ENCODE results near the gene OPHN1.
A peak's percentile ranks its signal among the peaks of the same experiment; 100 is the strongest.

Gene OPHN1

GRCh38 chrX:68113837-68114572, 319.3 kb downstream of the OPHN1 start:
- no peak for DNase-seq (ENCODE audit: low read depth)
- TF ChIP-seq, protein P1, sequence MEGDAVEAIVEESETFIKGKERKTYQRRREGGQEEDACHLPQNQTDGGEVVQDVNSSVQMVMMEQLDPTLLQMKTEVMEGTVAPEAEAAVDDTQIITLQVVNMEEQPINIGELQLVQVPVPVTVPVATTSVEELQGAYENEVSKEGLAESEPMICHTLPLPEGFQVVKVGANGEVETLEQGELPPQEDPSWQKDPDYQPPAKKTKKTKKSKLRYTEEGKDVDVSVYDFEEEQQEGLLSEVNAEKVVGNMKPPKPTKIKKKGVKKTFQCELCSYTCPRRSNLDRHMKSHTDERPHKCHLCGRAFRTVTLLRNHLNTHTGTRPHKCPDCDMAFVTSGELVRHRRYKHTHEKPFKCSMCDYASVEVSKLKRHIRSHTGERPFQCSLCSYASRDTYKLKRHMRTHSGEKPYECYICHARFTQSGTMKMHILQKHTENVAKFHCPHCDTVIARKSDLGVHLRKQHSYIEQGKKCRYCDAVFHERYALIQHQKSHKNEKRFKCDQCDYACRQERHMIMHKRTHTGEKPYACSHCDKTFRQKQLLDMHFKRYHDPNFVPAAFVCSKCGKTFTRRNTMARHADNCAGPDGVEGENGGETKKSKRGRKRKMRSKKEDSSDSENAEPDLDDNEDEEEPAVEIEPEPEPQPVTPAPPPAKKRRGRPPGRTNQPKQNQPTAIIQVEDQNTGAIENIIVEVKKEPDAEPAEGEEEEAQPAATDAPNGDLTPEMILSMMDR (IDR thresholded peaks at IDR 0.05; ENCODE audit: control insufficient read depth, insufficient read depth, low read depth, low read length, missing control alignments), result no peak
- no peak overlapping the region for H3K4me3 ChIP-seq (ENCODE audit: control insufficient read depth, low read depth, low read length)

DNA sequence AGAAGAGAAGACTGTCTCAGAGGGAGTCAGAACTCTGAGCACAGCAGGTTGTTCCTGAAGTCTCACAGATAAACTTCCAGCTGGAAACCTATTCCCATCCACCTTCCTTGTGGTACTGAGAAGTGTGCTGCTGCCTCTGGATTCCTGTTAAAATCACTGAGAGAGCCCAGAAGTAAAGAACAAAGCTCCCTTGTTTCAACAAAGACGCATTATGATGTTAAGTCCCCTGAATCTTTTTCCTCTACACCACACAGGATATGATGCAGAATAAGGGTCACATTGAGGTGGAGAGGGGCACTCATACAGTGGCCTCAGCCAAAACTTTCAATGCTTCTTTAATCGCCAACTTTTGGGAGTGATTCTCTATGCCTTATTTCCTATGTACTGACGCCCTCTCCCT, 321.0 kb downstream of the OPHN1 start:
- H3K4me3 ChIP-seq (ENCODE audit: control insufficient read depth, low read depth, low read length), result no peak overlapping the region
- TF ChIP-seq, protein P1 (IDR thresholded peaks at IDR 0.05; ENCODE audit: control insufficient read depth, insufficient read depth, low read depth, low read length, missing control alignments), result no peak
- DNase-seq (ENCODE audit: low read depth), result no peak

GRCh38 chrX:68109162-68109561, 324.1 kb downstream of the OPHN1 start:
- no peak for DNase-seq (ENCODE audit: low read depth)
- TF ChIP-seq, protein P1 (IDR thresholded peaks at IDR 0.05; ENCODE audit: control insufficient read depth, insufficient read depth, low read depth, low read length, missing control alignments), result no peak
- no peak overlapping the region for H3K4me3 ChIP-seq (ENCODE audit: control insufficient read depth, low read depth, low read length)

DNA sequence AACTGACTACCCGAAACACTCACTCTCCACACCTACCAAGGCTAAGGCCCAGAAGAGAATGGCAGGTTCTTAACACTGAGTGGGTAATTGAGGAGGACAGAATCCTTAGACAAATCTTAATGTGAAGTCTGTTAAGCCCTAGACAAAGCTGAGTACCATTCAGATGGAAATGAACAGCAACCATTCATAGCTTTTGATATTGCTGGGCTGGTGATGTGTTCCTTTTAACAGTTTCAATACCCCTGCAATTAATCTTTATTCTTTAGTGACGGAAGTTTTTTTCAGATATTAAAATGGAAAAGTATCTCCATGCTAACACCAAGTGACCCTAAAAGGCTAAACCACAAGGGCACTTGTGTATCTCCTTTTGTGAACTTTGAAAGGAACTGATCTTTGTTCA, 334.9 kb downstream of the OPHN1 start:
- H3K4me3 ChIP-seq (ENCODE audit: control insufficient read depth, low read depth, low read length), result no peak overlapping the region
- no peak for DNase-seq (ENCODE audit: low read depth)
- TF ChIP-seq, protein P1 (IDR thresholded peaks at IDR 0.05; ENCODE audit: control insufficient read depth, insufficient read depth, low read depth, low read length, missing control alignments), result no peak

DNA sequence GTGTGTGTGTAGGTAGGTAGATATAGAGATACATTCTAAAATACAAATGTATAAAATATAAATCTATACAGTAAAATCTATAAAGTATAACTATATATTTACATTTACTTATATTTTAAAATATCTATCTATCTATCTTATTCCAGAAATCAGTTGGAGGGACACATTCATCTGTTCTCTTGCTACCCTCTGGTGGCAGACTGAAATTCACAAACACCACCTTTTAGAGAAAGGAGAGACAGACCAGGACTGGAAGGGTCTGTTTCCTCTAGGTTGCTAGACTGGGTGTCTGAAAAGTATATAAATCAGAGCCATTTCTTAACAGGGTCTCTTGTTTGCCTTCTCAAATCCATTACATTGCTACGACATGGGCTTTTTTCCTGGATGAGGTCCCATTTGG, 343.0 kb downstream of the OPHN1 start:
- TF ChIP-seq, protein P1 (IDR thresholded peaks at IDR 0.05; ENCODE audit: control insufficient read depth, insufficient read depth, low read depth, low read length, missing control alignments), result peak; percentile 16
- DNase-seq (ENCODE audit: low read depth), result no peak
- no peak overlapping the region for H3K4me3 ChIP-seq (ENCODE audit: control insufficient read depth, low read depth, low read length)

- TF ChIP-seq, protein P1 (IDR thresholded peaks at IDR 0.05; ENCODE audit: control insufficient read depth, insufficient read depth, low read depth, low read length, missing control alignments), result no peak
- H3K4me3 ChIP-seq (ENCODE audit: control insufficient read depth, low read depth, low read length), result no peak overlapping the region
- DNase-seq (ENCODE audit: low read depth), result no peak
These were observed 345.8 kb downstream of the OPHN1 start for GRCh38 chrX:68087526-68087925.

All from AG09309 (cell line).